SK-N-SH (cell line): ENCODE data around the gene ENDOV. TPM values are rescaled to one million over a fixed set of nuclear protein-coding genes. Genes with fewer than 3 reads are reported as not detected.

Experiments used
- CTCF ChIA-PET: fragments of 300-600, 350-600 bp; formaldehyde crosslinking; extraction: SDS; loops from one replicate; lab custom pipeline; 2021; lab: Yijun Ruan, JAX
- POLR2A ChIA-PET: fragments of 350-600 bp; sonication (Branson Sonifier 250); formaldehyde crosslinking; extraction: SDS; loops from one replicate; lab custom pipeline; 2020; ENCODE audit warnings: antibody characterized with exemption, inconsistent platforms; lab: Yijun Ruan, JAX
- DNase-seq: peaks from one replicate; pipeline ENCODE4 v3.0.0; 2012
- H2AFZ ChIP-seq: fragments of 200-600 bp; sonication (generic); 2 replicates; pipeline ENCODE4 v1.8.1; 2016; ENCODE audit warnings: antibody characterized with exemption, mild to moderate bottlenecking, low read depth
- H3F3A ChIP-seq: fragments of 200-600 bp; sonication (generic); replicated peaks from 2 replicates; pipeline ENCODE3; 2016; ENCODE audit warnings: antibody characterized with exemption, mild to moderate bottlenecking; ENCODE audit not compliant: insufficient read depth
- H3K27ac ChIP-seq, 2 experiments: fragments of 200-500 bp in 1 of 2; fragments of 200-600 bp in 1 of 2; sonication (Bioruptor generic) in 1 of 2; sonication (generic), shearing (Covaris generic) in 1 of 2; 2 replicates each; pipeline versions ENCODE4 v1.5.1 to v1.6.1; 2014 to 2016; ENCODE audit warnings: low read depth in 2 of 2, inconsistent platforms in 1 of 2, low read length in 1 of 2, mild to moderate bottlenecking in 1 of 2, mixed read lengths in 1 of 2
- H3K27me3 ChIP-seq: fragments of 200-600 bp; sonication (generic), shearing (Covaris generic); 2 replicates; pipeline ENCODE4 v1.6.1; 2016; ENCODE audit warnings: mixed run types; ENCODE audit not compliant: insufficient read depth
- H3K36me3 ChIP-seq, 2 experiments: fragments of 200-500 bp in 1 of 2; fragments of 200-600 bp in 1 of 2; sonication (Bioruptor generic) in 1 of 2; sonication (generic) in 1 of 2; replicated peaks in 1 of 2; 2 replicates each; pipeline versions ENCODE3 to v1.5.1; 2014 to 2016; ENCODE audit warnings: low read length in 1 of 2, mild to moderate bottlenecking in 1 of 2; ENCODE audit not compliant: insufficient read depth in 2 of 2, control insufficient read depth in 1 of 2
- H3K4me1 ChIP-seq, 2 experiments: fragments of 200-500 bp in 1 of 2; fragments of 200-600 bp in 1 of 2; sonication (Bioruptor generic) in 1 of 2; sonication (generic), shearing (Covaris generic) in 1 of 2; 2 replicates each; pipeline versions ENCODE4 v1.5.1 to v1.6.1; 2014 to 2016; ENCODE audit warnings: low read depth in 1 of 2, low read length in 1 of 2, mixed run types in 1 of 2; ENCODE audit not compliant: insufficient read depth in 2 of 2, control insufficient read depth in 1 of 2
- H3K4me2 ChIP-seq: fragments of 200-600 bp; sonication (generic), shearing (Covaris generic); 2 replicates; pipeline ENCODE4 v1.6.1; 2017; ENCODE audit warnings: mixed run types
- H3K4me3 ChIP-seq, 2 experiments: fragments of 200-500 bp in 1 of 2; fragments of 200-600 bp in 1 of 2; sonication (Bioruptor generic) in 1 of 2; sonication (generic), shearing (Covaris generic) in 1 of 2; 2 replicates each; pipeline versions ENCODE4 v1.5.1 to v1.8.1; 2014 to 2016; ENCODE audit warnings: low read depth in 2 of 2, inconsistent platforms in 1 of 2, low read length in 1 of 2, mild to moderate bottlenecking in 1 of 2, mixed read lengths in 1 of 2, moderate library complexity in 1 of 2
- H3K79me2 ChIP-seq: fragments of 200-600 bp; sonication (generic); 2 replicates; pipeline ENCODE4 v1.8.1; 2017; ENCODE audit warnings: mild to moderate bottlenecking; ENCODE audit not compliant: insufficient read depth
- H3K9ac ChIP-seq: fragments of 200-600 bp; sonication (generic); 2 replicates; pipeline ENCODE4 v1.6.1; 2017; ENCODE audit warnings: mixed run types
- H3K9me2 ChIP-seq: fragments of 200-600 bp; sonication (generic); 2 replicates; pipeline ENCODE4 v1.6.1; 2017; ENCODE audit warnings: mixed run types
- H3K9me3 ChIP-seq: fragments of 200-600 bp; sonication (generic); 2 replicates; pipeline ENCODE4 v1.6.1; 2017; ENCODE audit warnings: mixed run types, mild to moderate bottlenecking, moderate library complexity
- H4K20me1 ChIP-seq: fragments of 200-600 bp; sonication (generic); 2 replicates; pipeline ENCODE4 v1.6.1; 2017; ENCODE audit warnings: mild to moderate bottlenecking, mixed run types; ENCODE audit not compliant: insufficient read depth
- CHD2 ChIP-seq: fragments of 150-350 bp; IDR thresholded peaks from 2 replicates; pipeline ENCODE4 v1.6.1; 2018; ENCODE audit warnings: low read length; ENCODE audit not compliant: partially characterized antibody
- EZH2phosphoT487 ChIP-seq: fragments of 200-600 bp; sonication (generic); IDR thresholded peaks from 2 replicates; pipeline ENCODE4 v1.6.1; 2017; ENCODE audit warnings: low read depth, mixed run types, mild to moderate bottlenecking, antibody characterized with exemption, moderate library complexity, borderline replicate concordance
- FOXJ3 ChIP-seq: sonication (generic); formaldehyde crosslinking; IDR thresholded peaks from 2 replicates; pipeline ENCODE4 v1.5.1; 2020; ENCODE audit warnings: mild to moderate bottlenecking, missing genetic modification reagents
- FOXM1 ChIP-seq: IDR thresholded peaks from 2 replicates; pipeline ENCODE4 v1.4.0; 2012; ENCODE audit warnings: low read depth, mild to moderate bottlenecking
- GABPA ChIP-seq: IDR thresholded peaks from 2 replicates; pipeline ENCODE4 v1.4.0; 2012; ENCODE audit warnings: low read depth, mild to moderate bottlenecking
- MEF2A ChIP-seq: IDR thresholded peaks from 2 replicates; pipeline ENCODE4 v1.4.0; 2012; ENCODE audit warnings: low read depth, borderline replicate concordance
- RAD21 ChIP-seq: IDR thresholded peaks from 2 replicates; pipeline ENCODE4 v1.6.1; 2012; ENCODE audit warnings: mild to moderate bottlenecking, low read length
- RXRA ChIP-seq: IDR thresholded peaks from 2 replicates; pipeline ENCODE4 v1.4.0; 2012; ENCODE audit warnings: low read depth, mild to moderate bottlenecking, borderline replicate concordance
- SMC3 ChIP-seq: IDR thresholded peaks from 2 replicates; pipeline ENCODE4 v1.6.1; 2012; ENCODE audit warnings: low read depth, low read length, improper control_type of control experiment
- YY1 ChIP-seq: IDR thresholded peaks from 2 replicates; pipeline ENCODE4 v1.4.0; 2012; ENCODE audit warnings: low read depth, mild to moderate bottlenecking
- WGBS: methylation state at CpG from one replicate; pipeline ENCODE4 v1.1.6; 2017; ENCODE audit warnings: low lambda C conversion rate; 5-methylcytosine and 5-hydroxymethylcytosine counted together
- polyA plus RNA-seq, 3 experiments: library from polyadenylated mRNA; depleted of rRNA; stranded (reverse); fragments of >200 nt; gene quantifications; 2 replicates each; pipeline ENCODE4 v1.2.3, GENCODE V29; 2012
- TF ChIP-seq, protein P1 (sequence below): IDR thresholded peaks from 2 replicates; pipeline ENCODE4 v1.4.0; 2012; ENCODE audit warnings: low read depth
- TF ChIP-seq, protein P2 (sequence below): fragments of 200-600 bp; sonication (generic); IDR thresholded peaks from 2 replicates; pipeline ENCODE4 v1.6.1; 2017; ENCODE audit warnings: antibody characterized with exemption, mild to moderate bottlenecking, moderate library complexity

Gene ENDOV
- polyA plus RNA-seq, 1 of the 3 experiments (the other 2 are of a cell fraction), result 83.6 TPM

- Histone ChIP-seq H3F3A (no peaks in the 10 kb centered on the region), H3K9me3 (no peaks in the 10 kb centered on the region), H3K27ac (no peak overlapping the region), H2AFZ (no peak overlapping the region), H3K4me2 (peak overlapping the region; percentile 91; the same call in 1 of the 2 replicates), H3K9me2 (no peaks in the 10 kb centered on the region)
- TF ChIP-seq EZH2phosphoT487 (peak; percentile 99), CHD2 (no peak)
- TF ChIP-seq, all 33 proteins: peak for 1
- 2% methylated on average over 19 of the region's 84 CpGs for whole genome bisulfite sequencing
- peaks cover 14% of the 10 kb centered on the region for H4K20me1 ChIP-seq
- no peaks in the 10 kb centered on the region for H3K36me3 ChIP-seq
- H3K4me3 ChIP-seq, result no peak overlapping the region; a peak in 1 of 4 replicates
- peaks cover 0 to 14% of the 10 kb centered on the region in 2 experiments; a peak in 1 of 4 replicates for H3K4me1 ChIP-seq
- no peak overlapping the region for H3K9ac ChIP-seq
- peak; percentile 75 for DNase-seq
- peaks cover 99% of the 10 kb centered on the region for H3K27me3 ChIP-seq
- POLR2A ChIA-PET, result interaction anchor here (1.1 to 1.6 kb wide), 2 partner anchors 12 to 22 kb away, joined by 4 to 5 read pairs; no protein-coding TSS in a partner anchor
- CTCF ChIA-PET, result interaction anchor here (0.6 to 7.6 kb wide), 41 partner anchors 9 to 619 kb away, joined by 3 to 71 read pairs (median 4); no protein-coding TSS in a partner anchor
- H3K79me2 ChIP-seq, result no peaks in the 10 kb centered on the region
Measured at GRCh38 chr17:80476877-80477646, 62.1 kb downstream of the ENDOV start.

DNA sequence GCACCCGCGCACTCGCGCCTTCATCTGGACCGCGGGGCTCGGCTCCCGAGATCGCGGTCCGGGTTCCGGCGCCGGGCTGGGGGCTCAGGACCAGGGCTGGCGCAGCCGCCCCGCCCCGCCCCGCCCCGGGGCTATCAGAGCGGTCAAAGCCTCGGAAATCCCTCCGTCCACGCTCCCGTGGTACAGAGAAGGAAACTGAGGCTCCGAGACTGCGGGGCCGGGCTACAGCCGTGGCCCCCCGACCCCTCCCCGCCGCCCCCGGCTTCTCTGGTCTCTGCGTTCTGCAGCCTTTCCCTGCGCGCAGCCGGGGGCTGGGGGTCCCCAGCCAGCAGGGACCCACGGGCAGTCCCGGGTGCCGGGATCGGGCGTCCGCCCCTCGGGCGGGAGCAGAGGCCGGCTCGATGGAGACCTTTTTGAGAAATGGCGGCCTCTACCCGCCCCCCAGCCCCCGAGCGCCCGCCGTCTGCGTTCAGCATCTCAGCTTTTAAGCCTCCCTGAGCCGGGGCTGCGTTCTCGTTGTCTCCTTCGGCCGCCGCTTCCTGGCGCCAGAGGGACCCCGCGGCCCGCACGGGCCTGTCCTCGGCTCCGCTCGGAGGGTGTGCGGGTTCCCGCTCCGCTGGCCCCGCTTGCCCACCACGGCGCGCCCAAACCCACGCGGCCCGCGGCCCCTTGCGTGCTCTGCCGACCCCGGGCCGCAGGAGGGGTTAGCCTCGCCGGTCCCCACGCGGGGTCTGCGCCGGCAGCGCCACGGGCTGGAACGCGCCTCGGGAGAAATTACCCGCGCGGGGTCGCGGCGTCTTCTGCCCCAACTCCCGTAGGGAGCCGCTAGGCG lies 62.9 kb downstream of the ENDOV start:
- H3K79me2 ChIP-seq, result no peaks in the 10 kb centered on the region
- 0 out of 2 replicates have a peak overlapping the region, but pooled peaks have one; percentile 41 for H2AFZ ChIP-seq
- H3K4me3 ChIP-seq, result peak overlapping the region; percentile 29 to 58
- peak overlapping the region; percentile 91 for H3K4me2 ChIP-seq
- no peak overlapping the region for H3K9ac ChIP-seq
- no peaks in the 10 kb centered on the region for H3K36me3 ChIP-seq
- peak; percentile 95 for DNase-seq
- H3K4me1 ChIP-seq, result peaks cover 0 to 14% of the 10 kb centered on the region in 2 experiments; a peak in 1 of 4 replicates
- CTCF ChIA-PET, result interaction anchor here (0.6 to 7.6 kb wide), 33 partner anchors 8 to 618 kb away, joined by 3 to 71 read pairs (median 4); no protein-coding TSS in a partner anchor
- no peak overlapping the region for H3K27ac ChIP-seq
- 2% methylated on average over 42 of the region's 103 CpGs for whole genome bisulfite sequencing
- no peaks in the 10 kb centered on the region for H3K9me2 ChIP-seq
- H4K20me1 ChIP-seq, result peaks cover 14% of the 10 kb centered on the region
- H3F3A ChIP-seq, result no peaks in the 10 kb centered on the region
- H3K9me3 ChIP-seq, result no peaks in the 10 kb centered on the region
- POLR2A ChIA-PET, result interaction anchor here (1.1 kb wide), 1 partner anchor 23 kb away, joined by 4 read pairs; no protein-coding TSS in a partner anchor
- TF ChIP-seq YY1 (no peak), SMC3 (peak; percentile 76), RAD21 (peak; percentile 77), RXRA (no peak), GABPA (no peak; the same call in 1 of the 2 replicates), FOXJ3 (no peak), MEF2A (no peak), FOXM1 (no peak)
- TF ChIP-seq, protein P1, sequence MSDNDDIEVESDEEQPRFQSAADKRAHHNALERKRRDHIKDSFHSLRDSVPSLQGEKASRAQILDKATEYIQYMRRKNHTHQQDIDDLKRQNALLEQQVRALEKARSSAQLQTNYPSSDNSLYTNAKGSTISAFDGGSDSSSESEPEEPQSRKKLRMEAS, result no peak
- TF ChIP-seq, protein P2, sequence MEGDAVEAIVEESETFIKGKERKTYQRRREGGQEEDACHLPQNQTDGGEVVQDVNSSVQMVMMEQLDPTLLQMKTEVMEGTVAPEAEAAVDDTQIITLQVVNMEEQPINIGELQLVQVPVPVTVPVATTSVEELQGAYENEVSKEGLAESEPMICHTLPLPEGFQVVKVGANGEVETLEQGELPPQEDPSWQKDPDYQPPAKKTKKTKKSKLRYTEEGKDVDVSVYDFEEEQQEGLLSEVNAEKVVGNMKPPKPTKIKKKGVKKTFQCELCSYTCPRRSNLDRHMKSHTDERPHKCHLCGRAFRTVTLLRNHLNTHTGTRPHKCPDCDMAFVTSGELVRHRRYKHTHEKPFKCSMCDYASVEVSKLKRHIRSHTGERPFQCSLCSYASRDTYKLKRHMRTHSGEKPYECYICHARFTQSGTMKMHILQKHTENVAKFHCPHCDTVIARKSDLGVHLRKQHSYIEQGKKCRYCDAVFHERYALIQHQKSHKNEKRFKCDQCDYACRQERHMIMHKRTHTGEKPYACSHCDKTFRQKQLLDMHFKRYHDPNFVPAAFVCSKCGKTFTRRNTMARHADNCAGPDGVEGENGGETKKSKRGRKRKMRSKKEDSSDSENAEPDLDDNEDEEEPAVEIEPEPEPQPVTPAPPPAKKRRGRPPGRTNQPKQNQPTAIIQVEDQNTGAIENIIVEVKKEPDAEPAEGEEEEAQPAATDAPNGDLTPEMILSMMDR, result peak; percentile 60
- H3K27me3 ChIP-seq, result peaks cover 95% of the 10 kb centered on the region
